SK-N-MC (cell line): ENCODE measurements around the gene RINL.

Experiments used
- EZH2 ChIP-seq: fragments of 200-600 bp; sonication (generic); IDR thresholded peaks from one replicate; pipeline ENCODE4 v1.6.1; 2017; ENCODE audit warnings: antibody characterized with exemption
- POLR2AphosphoS5 ChIP-seq: IDR thresholded peaks from 2 replicates; pipeline ENCODE4 v1.6.1; 2012; ENCODE audit warnings: mild to moderate bottlenecking, low read depth, low read length, borderline replicate concordance

DNA sequence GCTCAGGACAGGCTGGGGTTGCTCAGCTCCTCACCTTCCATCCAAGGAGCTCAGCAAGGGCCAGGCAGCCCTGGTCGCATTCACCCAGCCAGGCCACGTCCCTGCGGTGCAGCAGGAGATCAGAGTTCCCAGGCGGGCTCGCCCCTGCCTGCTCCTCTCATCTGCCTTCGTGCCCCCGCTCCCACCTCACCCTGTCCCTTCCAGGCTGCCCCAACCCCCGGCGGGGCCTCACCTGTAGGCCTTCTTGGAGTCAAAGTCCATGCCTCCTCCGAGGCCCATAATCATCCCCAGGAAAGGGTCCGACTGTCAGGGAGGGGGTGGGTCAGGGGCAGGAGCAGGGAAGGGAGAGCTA is 1.3 kb upstream of the RINL start:
- TF ChIP-seq POLR2AphosphoS5 (no peak), EZH2 (no peak)
